Measurements from ENCODE around the gene KANK2.

- TF ChIP-seq, protein P1, sequence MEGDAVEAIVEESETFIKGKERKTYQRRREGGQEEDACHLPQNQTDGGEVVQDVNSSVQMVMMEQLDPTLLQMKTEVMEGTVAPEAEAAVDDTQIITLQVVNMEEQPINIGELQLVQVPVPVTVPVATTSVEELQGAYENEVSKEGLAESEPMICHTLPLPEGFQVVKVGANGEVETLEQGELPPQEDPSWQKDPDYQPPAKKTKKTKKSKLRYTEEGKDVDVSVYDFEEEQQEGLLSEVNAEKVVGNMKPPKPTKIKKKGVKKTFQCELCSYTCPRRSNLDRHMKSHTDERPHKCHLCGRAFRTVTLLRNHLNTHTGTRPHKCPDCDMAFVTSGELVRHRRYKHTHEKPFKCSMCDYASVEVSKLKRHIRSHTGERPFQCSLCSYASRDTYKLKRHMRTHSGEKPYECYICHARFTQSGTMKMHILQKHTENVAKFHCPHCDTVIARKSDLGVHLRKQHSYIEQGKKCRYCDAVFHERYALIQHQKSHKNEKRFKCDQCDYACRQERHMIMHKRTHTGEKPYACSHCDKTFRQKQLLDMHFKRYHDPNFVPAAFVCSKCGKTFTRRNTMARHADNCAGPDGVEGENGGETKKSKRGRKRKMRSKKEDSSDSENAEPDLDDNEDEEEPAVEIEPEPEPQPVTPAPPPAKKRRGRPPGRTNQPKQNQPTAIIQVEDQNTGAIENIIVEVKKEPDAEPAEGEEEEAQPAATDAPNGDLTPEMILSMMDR (IDR thresholded peaks at IDR 0.05) = no peak
- TF ChIP-seq POLR2A (IDR thresholded peaks at IDR 0.05) = no peak
- no peak for TF ChIP-seq POLR2AphosphoS5 (IDR thresholded peaks at IDR 0.05)
Observed at GRCh38 chr19:11202488-11203193, 5.3 kb upstream of the KANK2 start.

All from upper lobe of left lung (tissue), 4 donors.